ENCODE measurements around the gene LIX1.
"Not testable (repeated sequence)": the region's sequence is repeated elsewhere in the genome, so short reads cannot be mapped to it uniquely, and the experiment has no call there.

Gene LIX1

GRCh38 chr5:97102010-97102470, 40.4 kb downstream of the LIX1 start:
- no peak for DNase-seq (ENCODE audit: low read depth in 2 of 2)

- no peak for DNase-seq (ENCODE audit: low read depth in 2 of 2)
Observed at GRCh38 chr5:97101189-97101910, 41.1 kb downstream of the LIX1 start.

GRCh38 chr5:97100476-97100875, 41.9 kb downstream of the LIX1 start:
- DNase-seq (ENCODE audit: low read depth in 2 of 2) = no peak

GRCh38 chr5:97098922-97099321, 43.5 kb downstream of the LIX1 start:
- no peak for DNase-seq (ENCODE audit: low read depth in 2 of 2)

- no peak for DNase-seq (ENCODE audit: low read depth in 2 of 2)
Observed at GRCh38 chr5:97097326-97098230, 44.8 kb downstream of the LIX1 start.

GRCh38 chr5:97096846-97097245, 45.6 kb downstream of the LIX1 start:
- no peak for DNase-seq (ENCODE audit: low read depth in 2 of 2)

GRCh38 chr5:97096191-97096590, 46.2 kb downstream of the LIX1 start:
- no peak for DNase-seq (ENCODE audit: low read depth in 2 of 2)

GRCh38 chr5:97095318-97095732, 47.1 kb downstream of the LIX1 start:
- DNase-seq (ENCODE audit: low read depth in 2 of 2) = no peak

GRCh38 chr5:97094579-97095317, 47.7 kb downstream of the LIX1 start:
- no peak for DNase-seq (ENCODE audit: low read depth in 2 of 2)

- no peak for DNase-seq (ENCODE audit: low read depth in 2 of 2)
Observed at GRCh38 chr5:97093193-97093592, 49.2 kb downstream of the LIX1 start.

GRCh38 chr5:97090944-97091343, 51.5 kb downstream of the LIX1 start:
- no peak for DNase-seq (ENCODE audit: low read depth in 2 of 2)

GRCh38 chr5:97089149-97089801, 53.1 kb downstream of the LIX1 start:
- DNase-seq (ENCODE audit: low read depth in 2 of 2) = no peak

- no peak for DNase-seq (ENCODE audit: low read depth in 2 of 2)
Observed at GRCh38 chr5:97088774-97089148, 53.6 kb downstream of the LIX1 start.

- DNase-seq (ENCODE audit: low read depth in 2 of 2) = no peak
Observed at GRCh38 chr5:97087138-97087537, 55.3 kb downstream of the LIX1 start.

- DNase-seq (ENCODE audit: low read depth in 2 of 2) = no peak
Observed at GRCh38 chr5:97085459-97086181, 56.8 kb downstream of the LIX1 start.

- DNase-seq (ENCODE audit: low read depth in 2 of 2) = not testable (repeated sequence)
Observed at GRCh38 chr5:97084782-97085458, 57.5 kb downstream of the LIX1 start.

- DNase-seq (ENCODE audit: low read depth in 2 of 2) = no peak
Observed at GRCh38 chr5:97078958-97079743, 63.3 kb downstream of the LIX1 start.

- no peak for DNase-seq (ENCODE audit: low read depth in 2 of 2)
Observed at GRCh38 chr5:97077246-97077645, 65.2 kb downstream of the LIX1 start.

- DNase-seq (ENCODE audit: low read depth in 2 of 2) = no peak
Observed at GRCh38 chr5:97076098-97076497, 66.3 kb downstream of the LIX1 start.

GRCh38 chr5:97075649-97076048, 66.8 kb downstream of the LIX1 start:
- DNase-seq (ENCODE audit: low read depth in 2 of 2) = no peak

All from stimulated activated CD8-positive, alpha-beta memory T cell treated with anti-CD3 and anti-CD28 coated beads, Interleukin-7, amount 100 ng/mL, for 4 hours (primary cell).